Measurements from ENCODE around the gene INAFM2. TPM values are rescaled to one million over a fixed set of nuclear protein-coding genes. Genes with fewer than 3 reads are reported as not detected.

The INAFM2 gene
- total and polyA plus RNA-seq, 9 donors, result 7.4 to 50.6 (median 30.6) TPM

DNA sequence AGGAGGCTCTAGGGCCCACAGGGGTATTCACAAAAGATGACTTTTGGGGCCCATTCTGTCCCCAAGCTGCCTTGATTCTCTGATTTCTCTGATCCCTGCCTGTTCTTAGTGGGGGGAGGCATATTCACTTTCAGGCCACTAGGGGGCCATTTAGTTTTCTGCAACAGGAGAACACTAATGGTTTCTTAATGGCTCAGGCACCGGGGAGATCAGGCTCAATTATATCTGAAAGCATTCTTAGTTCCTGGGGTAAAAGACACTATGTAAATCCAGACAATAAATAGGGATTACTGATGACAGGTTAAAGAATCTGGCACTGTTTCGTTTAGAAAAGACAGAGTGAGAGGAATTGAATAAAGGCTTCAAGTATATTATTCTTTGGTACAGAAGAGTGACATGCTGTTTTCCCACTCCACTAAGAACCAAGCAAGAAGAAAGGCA lies 2.5 kb upstream of the INAFM2 start:
- intact Hi-C loops (cut with DNase I), result loop anchor here in 1 of 4 donors (2.0 to 5.0 kb wide), 2 partner anchors 36 to 100 kb away; partner anchors contain the start of gene DISP2
- H3K9me3 ChIP-seq, result no peaks in the 10 kb centered on the region
- H3K27me3 ChIP-seq, result no peaks in the 10 kb centered on the region
- 1 to 6% (median 3%) methylated on average over 2 of the region's 2 CpGs for WGBS, 3 donors
- H3K4me1 ChIP-seq (ENCODE audit: insufficient read depth), result peaks cover 4% of the 10 kb centered on the region
- H3K27ac ChIP-seq, result no peak overlapping the region
- no peaks in the 10 kb centered on the region for H3K36me3 ChIP-seq
- DNase-seq, result peak in 3 of 5 donors; percentile 35 to 65 (median 41)
- no peak overlapping the region for H3K4me3 ChIP-seq
- no peak for TF ChIP-seq EP300 (IDR thresholded peaks at IDR 0.05)
- TF ChIP-seq, protein P1, sequence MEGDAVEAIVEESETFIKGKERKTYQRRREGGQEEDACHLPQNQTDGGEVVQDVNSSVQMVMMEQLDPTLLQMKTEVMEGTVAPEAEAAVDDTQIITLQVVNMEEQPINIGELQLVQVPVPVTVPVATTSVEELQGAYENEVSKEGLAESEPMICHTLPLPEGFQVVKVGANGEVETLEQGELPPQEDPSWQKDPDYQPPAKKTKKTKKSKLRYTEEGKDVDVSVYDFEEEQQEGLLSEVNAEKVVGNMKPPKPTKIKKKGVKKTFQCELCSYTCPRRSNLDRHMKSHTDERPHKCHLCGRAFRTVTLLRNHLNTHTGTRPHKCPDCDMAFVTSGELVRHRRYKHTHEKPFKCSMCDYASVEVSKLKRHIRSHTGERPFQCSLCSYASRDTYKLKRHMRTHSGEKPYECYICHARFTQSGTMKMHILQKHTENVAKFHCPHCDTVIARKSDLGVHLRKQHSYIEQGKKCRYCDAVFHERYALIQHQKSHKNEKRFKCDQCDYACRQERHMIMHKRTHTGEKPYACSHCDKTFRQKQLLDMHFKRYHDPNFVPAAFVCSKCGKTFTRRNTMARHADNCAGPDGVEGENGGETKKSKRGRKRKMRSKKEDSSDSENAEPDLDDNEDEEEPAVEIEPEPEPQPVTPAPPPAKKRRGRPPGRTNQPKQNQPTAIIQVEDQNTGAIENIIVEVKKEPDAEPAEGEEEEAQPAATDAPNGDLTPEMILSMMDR (IDR thresholded peaks at IDR 0.05), result peak; percentile 70 to 74 (median 73)

DNA sequence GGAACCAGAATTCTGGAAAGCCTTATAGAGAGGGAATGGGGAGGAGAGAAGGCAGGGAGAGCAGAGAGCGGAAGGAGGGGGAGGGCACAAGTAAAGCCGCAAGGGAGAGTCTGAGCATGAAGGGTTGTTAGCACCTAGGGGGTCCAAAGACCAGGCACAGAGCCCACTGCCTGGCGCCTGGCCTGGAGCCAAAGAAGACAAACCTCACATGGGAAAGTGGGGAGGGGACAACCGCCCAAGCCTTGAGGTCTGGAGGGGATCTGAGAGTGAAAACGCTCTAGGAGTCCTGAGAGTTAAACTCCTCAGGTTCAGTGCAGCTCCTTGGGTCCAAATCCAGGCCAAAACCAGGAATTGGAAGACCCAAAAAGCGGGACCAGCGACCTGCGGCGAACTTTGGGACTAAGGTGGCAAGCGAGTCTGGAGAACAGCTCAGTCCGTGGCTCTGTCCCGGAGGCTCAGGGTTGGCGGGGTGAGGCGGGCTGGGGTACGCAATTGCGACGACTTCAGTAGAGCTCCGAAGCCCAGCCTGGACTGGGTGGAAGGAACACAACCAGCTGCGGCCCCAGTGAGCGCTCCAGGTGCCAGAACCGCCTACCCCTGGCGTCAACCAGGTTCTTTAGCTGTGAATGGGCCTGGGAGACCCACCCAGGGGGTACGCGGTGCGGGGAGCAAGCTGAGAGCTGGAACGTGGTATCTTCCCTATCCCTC lies 807 bp upstream of the INAFM2 start:
- peak overlapping the region in 1 of 2 donors; percentile 57 for H3K27ac ChIP-seq
- no peaks in the 10 kb centered on the region for H3K9me3 ChIP-seq
- H3K36me3 ChIP-seq, result no peaks in the 10 kb centered on the region
- peaks cover 6% of the 10 kb centered on the region for H3K4me1 ChIP-seq (ENCODE audit: insufficient read depth)
- H3K4me3 ChIP-seq, result peak overlapping the region; percentile 80
- 44 to 48% (median 47%) methylated on average over 26 of the region's 26 CpGs for WGBS, 3 donors
- intact Hi-C loops (cut with DNase I), result loop anchor here in 1 of 4 donors (5.0 kb wide), 1 partner anchor 35 kb away; the partner anchor contains the start of gene DISP2
- no peaks in the 10 kb centered on the region for H3K27me3 ChIP-seq
- peak; percentile 39 to 68 (median 60) for DNase-seq
- TF ChIP-seq EP300 (IDR thresholded peaks at IDR 0.05) (no peak), POLR2A (IDR thresholded peaks at IDR 0.05) (no peak)
- TF ChIP-seq, protein P1 (IDR thresholded peaks at IDR 0.05), result no peak

DNA sequence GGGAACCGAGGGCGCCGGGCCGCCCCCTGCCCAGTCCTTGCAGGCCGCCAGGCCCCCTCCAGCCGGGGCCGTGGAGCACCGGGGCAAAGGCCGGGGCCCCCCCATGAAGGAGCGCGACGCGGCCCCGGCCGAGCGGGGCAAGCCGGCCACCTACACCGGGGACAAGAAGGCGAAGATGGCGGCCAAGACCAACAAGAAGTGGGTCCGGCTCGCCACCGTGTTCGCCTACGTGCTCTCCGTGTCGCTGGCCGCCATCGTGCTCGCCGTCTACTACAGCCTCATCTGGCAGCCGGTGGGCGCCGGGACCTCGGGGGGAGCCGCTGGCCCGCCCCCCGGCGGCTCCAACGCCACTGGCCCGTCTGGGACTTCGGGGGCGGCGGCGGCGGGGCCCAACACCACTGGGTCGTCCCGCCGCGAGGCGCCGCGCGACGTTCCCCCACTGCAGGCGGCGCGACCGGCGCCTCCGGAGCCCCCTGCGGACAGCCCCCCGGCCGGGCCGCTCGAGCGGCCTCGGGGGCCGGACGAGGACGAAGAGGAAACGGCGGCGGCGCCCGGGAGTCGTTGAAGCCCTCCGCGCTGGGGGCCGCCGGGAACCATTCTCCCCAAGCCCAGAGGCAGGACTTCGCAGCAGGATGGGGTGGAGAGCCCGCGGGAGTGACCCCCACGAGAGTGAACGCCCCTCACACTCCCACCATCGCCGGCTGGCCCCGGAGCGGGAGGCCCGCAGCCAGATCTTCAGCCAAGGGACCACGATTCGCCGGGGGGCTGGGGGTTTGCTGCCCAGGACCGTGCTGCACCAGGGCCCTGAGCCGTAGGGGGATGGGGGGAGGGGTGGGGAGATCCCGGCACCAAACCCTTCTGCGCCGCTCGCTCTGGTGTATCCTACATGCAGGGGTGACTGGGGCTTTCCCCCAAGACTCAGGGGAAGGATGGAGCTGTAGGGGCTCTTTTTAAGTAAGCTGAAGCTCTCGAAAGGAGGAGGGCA lies 753 bp downstream of the INAFM2 start:
- Histone ChIP-seq H3K4me3 (peak overlapping the region; percentile 80), H3K9me3 (no peaks in the 10 kb centered on the region), H3K4me1 (ENCODE audit: insufficient read depth) (peaks cover 11% of the 10 kb centered on the region), H3K27me3 (no peaks in the 10 kb centered on the region), H3K27ac (peak overlapping the region; percentile 37 to 72), H3K36me3 (no peaks in the 10 kb centered on the region)
- TF ChIP-seq, protein P1 (IDR thresholded peaks at IDR 0.05), result no peak
- TF ChIP-seq EP300 (IDR thresholded peaks at IDR 0.05), result no peak
- TF ChIP-seq POLR2A (IDR thresholded peaks at IDR 0.05), result no peak
- peak in 3 of 5 donors; percentile 39 to 67 (median 61) for DNase-seq
- 2 to 3% (median 2%) methylated on average over 31 to 100 of the region's 101 CpGs for WGBS, 3 donors
- intact Hi-C loops (cut with DNase I), result loop anchor here in 1 of 4 donors (5.0 kb wide), 1 partner anchor 33 kb away; the partner anchor contains the start of gene DISP2

DNA sequence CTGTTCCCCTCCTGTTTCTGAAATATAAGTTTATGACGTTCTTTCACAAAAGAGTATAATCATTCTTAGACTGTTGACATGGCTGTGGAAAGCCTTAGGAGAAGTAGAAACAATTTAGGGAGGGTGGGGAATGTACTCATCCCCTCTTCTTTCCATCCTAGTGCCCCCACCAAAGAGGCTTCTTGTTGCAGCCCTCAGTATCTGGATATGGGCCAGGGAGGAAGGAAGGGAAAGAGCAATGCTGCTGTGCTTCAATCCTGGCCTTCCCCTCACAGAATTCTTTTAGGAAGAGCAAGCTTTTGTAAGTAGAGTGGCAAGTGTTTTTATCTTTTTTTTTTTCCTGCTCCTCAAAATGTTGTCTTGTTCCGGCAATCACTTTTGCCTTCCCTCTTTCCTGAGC lies 1.7 kb downstream of the INAFM2 start:
- Histone ChIP-seq H3K27me3 (no peaks in the 10 kb centered on the region), H3K27ac (no peak overlapping the region), H3K9me3 (no peaks in the 10 kb centered on the region), H3K4me3 (peak overlapping the region; percentile 80), H3K36me3 (no peaks in the 10 kb centered on the region), H3K4me1 (ENCODE audit: insufficient read depth) (peaks cover 13% of the 10 kb centered on the region)
- TF ChIP-seq, protein P1 (IDR thresholded peaks at IDR 0.05), result no peak
- TF ChIP-seq EP300 (IDR thresholded peaks at IDR 0.05), result no peak
- no peak for TF ChIP-seq POLR2A (IDR thresholded peaks at IDR 0.05)
- DNase-seq, result no peak
- 68 to 85% (median 80%) methylated on average over 2 of the region's 2 CpGs for WGBS, 3 donors
- intact Hi-C loops (cut with DNase I), result no loop called here

Measured in ovary (tissue), 9 donors.